Activated naive CD4-positive, alpha-beta T cell treated with anti-CD3 and anti-CD28 coated beads, Interleukin-2, amount 10 ng/mL, durations not matched to agents 7 days and 5 days (primary cell): ENCODE data around the gene LTBP4.
A peak's percentile ranks its signal among the peaks of the same experiment; 100 is the strongest.
"Not testable (repeated sequence)": the region's sequence is repeated elsewhere in the genome, so short reads cannot be mapped to it uniquely, and the experiment has no call there.

ENCODE experiments used
- CTCF ChIA-PET: fragments of 350-600 bp; sonication (Branson Sonifier 250); formaldehyde crosslinking; loops from one replicate; lab custom pipeline; 2021; ENCODE audit warnings: antibody characterized with exemption; lab: Charles Lee
- DNase-seq: peaks from one replicate; pipeline ENCODE4 v3.0.0-alpha.2; 2020
- H3K27ac Mint-ChIP-seq: one replicate; pipeline ENCODE4 v1.8.0; 2021; ENCODE audit warnings: mild to moderate bottlenecking, moderate library complexity, mixed read lengths
- H3K27me3 Mint-ChIP-seq: one replicate; pipeline ENCODE4 v1.8.0; 2021; ENCODE audit warnings: mild to moderate bottlenecking, mixed read lengths
- H3K36me3 Mint-ChIP-seq: one replicate; pipeline ENCODE4 v1.8.0; 2021; ENCODE audit warnings: mixed read lengths
- H3K4me1 Mint-ChIP-seq: one replicate; pipeline ENCODE4 v1.8.0; 2021; ENCODE audit warnings: mixed read lengths
- H3K4me3 Mint-ChIP-seq: one replicate; pipeline ENCODE4 v1.8.0; 2021; ENCODE audit warnings: mild to moderate bottlenecking, moderate library complexity, mixed read lengths
- H3K9me3 Mint-ChIP-seq: one replicate; pipeline ENCODE4 v1.8.0; 2021; ENCODE audit warnings: mixed read lengths

Gene LTBP4

GRCh38 chr19:40601134-40601974 is at the start of gene LTBP4:
TSS of gene LTBP4 (plus strand) at chr19:40601369. CDS start at chr19:40601388, 19 bp downstream.
- Mint-ChIP-seq H3K27me3 (peaks cover 79% of the 10 kb centered on the region), H3K9me3 (no peaks in the 10 kb centered on the region), H3K4me1 (peaks cover 77% of the 10 kb centered on the region), H3K36me3 (no peaks in the 10 kb centered on the region), H3K4me3 (peak within 1 kb of the TSS; percentile 36), H3K27ac (peak within 1 kb of the TSS; percentile 2)
- peak; percentile 52 for DNase-seq
- CTCF ChIA-PET: interaction anchor here (0.7 to 3.5 kb wide), 6 partner anchors 31 to 136 kb away, joined by 3 to 19 read pairs (median 3); partner anchors contain the start of gene BLVRB

GRCh38 chr19:40552848-40553247 is 48.3 kb upstream of the LTBP4 start:
- Mint-ChIP-seq H3K27me3 (peaks cover 83% of the 10 kb centered on the region), H3K4me1 (peaks cover 8% of the 10 kb centered on the region), H3K4me3 (no peak overlapping the region), H3K27ac (no peak overlapping the region), H3K9me3 (no peaks in the 10 kb centered on the region), H3K36me3 (no peaks in the 10 kb centered on the region)
- CTCF ChIA-PET: interaction anchor here (2.5 to 2.6 kb wide), 2 partner anchors 46 to 82 kb away, joined by 8 to 11 read pairs; no protein-coding TSS in a partner anchor
- no peak for DNase-seq

GRCh38 chr19:40553885-40554857 is 47.0 kb upstream of the LTBP4 start:
- CTCF ChIA-PET: interaction anchor here (1.0 to 2.6 kb wide), 3 partner anchors 12 to 81 kb away, joined by 4 to 11 read pairs (median 8); no protein-coding TSS in a partner anchor
- no peaks in the 10 kb centered on the region for H3K9me3 Mint-ChIP-seq
- no peak overlapping the region for H3K4me3 Mint-ChIP-seq
- H3K27ac Mint-ChIP-seq: no peak overlapping the region
- peaks cover 3% of the 10 kb centered on the region for H3K4me1 Mint-ChIP-seq
- H3K27me3 Mint-ChIP-seq: peaks cover 74% of the 10 kb centered on the region
- no peaks in the 10 kb centered on the region for H3K36me3 Mint-ChIP-seq
- no peak for DNase-seq

GRCh38 chr19:40555978-40556689 is 45.0 kb upstream of the LTBP4 start:
- H3K27me3 Mint-ChIP-seq: peaks cover 74% of the 10 kb centered on the region
- no peaks in the 10 kb centered on the region for H3K36me3 Mint-ChIP-seq
- CTCF ChIA-PET: interaction anchor here (0.6 to 1.5 kb wide), 3 partner anchors 43 to 46 kb away, joined by 3 to 4 read pairs (median 3); no protein-coding TSS in a partner anchor

GRCh38 chr19:40556953-40557530 is 44.1 kb upstream of the LTBP4 start:
- Mint-ChIP-seq H3K27me3 (peaks cover 79% of the 10 kb centered on the region), H3K36me3 (no peaks in the 10 kb centered on the region), H3K27ac (no peak overlapping the region), H3K4me1 (peaks cover 4% of the 10 kb centered on the region), H3K9me3 (no peaks in the 10 kb centered on the region), H3K4me3 (no peak overlapping the region)
- CTCF ChIA-PET: interaction anchor here (1.0 to 1.5 kb wide), 3 partner anchors 8 to 46 kb away, joined by 3 to 4 read pairs (median 3); no protein-coding TSS in a partner anchor
- no peak for DNase-seq

More at GRCh38 chr19:40555978-40556689, 45.0 kb upstream of the LTBP4 start:
- Mint-ChIP-seq H3K4me1 (no peaks in the 10 kb centered on the region), H3K4me3 (no peak overlapping the region), H3K27ac (no peak overlapping the region), H3K9me3 (no peaks in the 10 kb centered on the region)
- DNase-seq: no peak

GRCh38 chr19:40559394-40559793 is 41.8 kb upstream of the LTBP4 start:
- CTCF ChIA-PET: interaction anchor here (0.9 to 1.0 kb wide), 3 partner anchors 10 to 95 kb away, joined by 3 to 4 read pairs (median 3); no protein-coding TSS in a partner anchor
- H3K36me3 Mint-ChIP-seq: no peaks in the 10 kb centered on the region
- H3K27me3 Mint-ChIP-seq: peaks cover 68% of the 10 kb centered on the region
- H3K4me1 Mint-ChIP-seq: peaks cover 4% of the 10 kb centered on the region
- H3K27ac Mint-ChIP-seq: no peak overlapping the region
- H3K4me3 Mint-ChIP-seq: no peak overlapping the region
- no peak for DNase-seq
- no peaks in the 10 kb centered on the region for H3K9me3 Mint-ChIP-seq

- DNase-seq: no peak
- Mint-ChIP-seq H3K36me3 (no peaks in the 10 kb centered on the region), H3K27ac (no peak overlapping the region), H3K4me1 (peaks cover 4% of the 10 kb centered on the region), H3K27me3 (peaks cover 68% of the 10 kb centered on the region), H3K9me3 (no peaks in the 10 kb centered on the region), H3K4me3 (no peak overlapping the region)
- CTCF ChIA-PET: no interaction called here
Measured at GRCh38 chr19:40560092-40560507, 41.1 kb upstream of the LTBP4 start.

- H3K36me3 Mint-ChIP-seq: peaks cover 1% of the 10 kb centered on the region
- DNase-seq: no peak
- H3K4me3 Mint-ChIP-seq: no peak overlapping the region
- H3K27ac Mint-ChIP-seq: no peak overlapping the region
- CTCF ChIA-PET: interaction anchor here (0.6 to 1.2 kb wide), 2 partner anchors 11 to 73 kb away, joined by 3 read pairs; no protein-coding TSS in a partner anchor
- peaks cover 72% of the 10 kb centered on the region for H3K27me3 Mint-ChIP-seq
- no peaks in the 10 kb centered on the region for H3K9me3 Mint-ChIP-seq
- H3K4me1 Mint-ChIP-seq: peaks cover 4% of the 10 kb centered on the region
Measured at GRCh38 chr19:40561947-40562346, 39.2 kb upstream of the LTBP4 start.

GRCh38 chr19:40564535-40564934 is 36.6 kb upstream of the LTBP4 start:
- not testable (repeated sequence) for H3K27ac Mint-ChIP-seq, DNase-seq, H3K4me1 Mint-ChIP-seq, H3K36me3 Mint-ChIP-seq, H3K9me3 Mint-ChIP-seq, H3K4me3 Mint-ChIP-seq
- peaks cover 84% of the 10 kb centered on the region for H3K27me3 Mint-ChIP-seq
- CTCF ChIA-PET: interaction anchor here (1.4 kb wide), 1 partner anchor 16 kb away, joined by 5 read pairs; no protein-coding TSS in a partner anchor

GRCh38 chr19:40565355-40565754 is 35.8 kb upstream of the LTBP4 start:
- Mint-ChIP-seq H3K36me3 (peaks cover 1% of the 10 kb centered on the region), H3K4me3 (no peak overlapping the region), H3K4me1 (peaks cover 14% of the 10 kb centered on the region), H3K9me3 (no peaks in the 10 kb centered on the region), H3K27me3 (peaks cover 82% of the 10 kb centered on the region), H3K27ac (no peak overlapping the region)
- DNase-seq: no peak
- CTCF ChIA-PET: no interaction called here

GRCh38 chr19:40565910-40566495 is 35.2 kb upstream of the LTBP4 start:
- DNase-seq: no peak
- CTCF ChIA-PET: no interaction called here
- Mint-ChIP-seq H3K4me1 (peaks cover 19% of the 10 kb centered on the region), H3K36me3 (peaks cover 1% of the 10 kb centered on the region), H3K9me3 (no peaks in the 10 kb centered on the region), H3K4me3 (no peak overlapping the region), H3K27me3 (peaks cover 76% of the 10 kb centered on the region), H3K27ac (no peak overlapping the region)

GRCh38 chr19:40567040-40567749 is 34.0 kb upstream of the LTBP4 start:
- Mint-ChIP-seq H3K27me3 (peaks cover 65% of the 10 kb centered on the region), H3K27ac (no peak overlapping the region), H3K4me3 (no peak overlapping the region), H3K9me3 (no peaks in the 10 kb centered on the region), H3K4me1 (peaks cover 16% of the 10 kb centered on the region), H3K36me3 (peaks cover 1% of the 10 kb centered on the region)
- CTCF ChIA-PET: interaction anchor here (1.7 kb wide), 1 partner anchor 67 kb away, joined by 4 read pairs; no protein-coding TSS in a partner anchor
- DNase-seq: no peak
